ENCODE measurements around the gene FGFR4. TPM values are rescaled to one million over a fixed set of nuclear protein-coding genes. Genes with fewer than 3 reads are reported as not detected.

Gene FGFR4
- total and polyA plus RNA-seq, 2 of the 8 experiments (the other 6 are each of a cell fraction or from before 2014, with no cell fraction given) = 61.4 to 88.4 TPM

DNA sequence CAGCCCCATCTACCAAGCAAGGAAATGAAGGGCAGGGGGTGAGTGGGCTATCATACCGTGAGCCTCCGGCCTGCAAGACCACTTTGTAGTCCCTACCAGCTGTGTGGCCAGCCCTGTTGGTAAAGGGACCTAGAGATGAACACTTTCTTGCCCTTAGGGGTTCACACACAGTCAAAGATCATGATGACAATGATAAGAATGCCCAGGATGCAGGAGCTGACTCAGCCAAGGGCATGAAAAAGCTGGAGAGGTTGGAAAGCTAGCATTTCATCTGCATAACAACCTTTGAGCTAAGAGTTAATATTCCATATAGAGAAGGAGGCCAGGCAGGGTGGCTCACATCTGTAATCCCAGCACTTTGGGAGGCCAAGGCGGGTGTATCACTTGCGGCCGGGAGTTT lies 19.2 kb upstream of the FGFR4 start:
- FAIRE-seq (no peak), DNase-seq (ENCODE audit: low read depth in 1 of 2, low spot score in 2 of 2) (no peak)
- no peak overlapping the region for H3K4me3 ChIP-seq (ENCODE audit: extremely low read depth in 1 of 4, insufficient read depth in 2 of 4, low read depth in 3 of 4, low read length in 4 of 4)
- WGBS, 2 experiments (ENCODE audit: extremely low coverage in 1 of 2, insufficient coverage in 1 of 2, insufficient read length in 1 of 2, insufficient replicate concordance in 2 of 2, low coverage in 1 of 2, low lambda C conversion rate in 2 of 2, missing lambda C conversion rate in 1 of 2) = 94% methylated on average over 5 of the region's 5 CpGs; no CpG with 5 or more reads in 1 of the 2 experiments
- H3K14ac ChIP-seq (ENCODE audit: insufficient read length) = no peak overlapping the region
- no peaks in the 10 kb centered on the region for H3K9me3 ChIP-seq (ENCODE audit: insufficient read depth in 2 of 2, low read depth in 1 of 2, low read length in 1 of 2)
- H4K91ac ChIP-seq (replicated peaks; ENCODE audit: insufficient read length, low read length) = no peak overlapping the region
- H3K56ac ChIP-seq (replicated peaks; ENCODE audit: insufficient read length, low read depth, low read length) = no peak overlapping the region
- H3K79me2 ChIP-seq (ENCODE audit: control insufficient read depth in 1 of 2, insufficient read depth in 2 of 2, low read length in 2 of 2) = no peaks in the 10 kb centered on the region
- no peak overlapping the region for H2BK5ac ChIP-seq (ENCODE audit: low read depth, low read length)
- H3K4me2 ChIP-seq (ENCODE audit: insufficient read depth in 1 of 2, low read depth in 2 of 2, low read length in 2 of 2) = no peak overlapping the region
- H2BK120ac ChIP-seq (replicated peaks; ENCODE audit: low read depth, low read length) = no peak overlapping the region
- H3K4me1 ChIP-seq (replicated peaks in 1 of 4; ENCODE audit: control insufficient read depth in 3 of 4, insufficient read depth in 4 of 4, low read length in 3 of 4) = no peaks in the 10 kb centered on the region
- H3K27me3 ChIP-seq (replicated peaks in 1 of 4; ENCODE audit: control insufficient read depth in 3 of 4, extremely low read depth in 1 of 4, insufficient read depth in 3 of 4, low read length in 3 of 4) = no peaks in the 10 kb centered on the region
- H4K20me1 ChIP-seq (replicated peaks in 1 of 2; ENCODE audit: control insufficient read depth in 1 of 2, insufficient read depth in 2 of 2, low read length in 2 of 2) = no peaks in the 10 kb centered on the region
- H4K5ac ChIP-seq (ENCODE audit: insufficient read length, low read depth, low read length) = no peak overlapping the region
- H3K36me3 ChIP-seq (ENCODE audit: control insufficient read depth in 2 of 4, insufficient read depth in 4 of 4, low read length in 3 of 4) = peaks cover 0 to 2% (median 0%) of the 10 kb centered on the region in 4 experiments; a peak in 2 of 8 replicates
- no peak overlapping the region for H2BK12ac ChIP-seq (ENCODE audit: low read depth, low read length)
- no peak overlapping the region for H3K27ac ChIP-seq (ENCODE audit: low read depth, low read length)
- H3K9ac ChIP-seq (replicated peaks in 1 of 4; ENCODE audit: extremely low read depth in 1 of 4, low read depth in 3 of 4, low read length in 3 of 4) = no peak overlapping the region
- H3K23me2 ChIP-seq (ENCODE audit: low read depth, low read length) = peaks cover 2% of the 10 kb centered on the region; the same call in 1 of the 2 replicates
- no peak overlapping the region for H2BK20ac ChIP-seq (ENCODE audit: low read length)
- H3K23ac ChIP-seq (ENCODE audit: insufficient read length) = no peak overlapping the region
- no peak overlapping the region for H3K4ac ChIP-seq (replicated peaks; ENCODE audit: insufficient read length, low read depth, low read length)
- no peak overlapping the region for H2AFZ ChIP-seq (ENCODE audit: low read length)
- H3K79me1 ChIP-seq (ENCODE audit: low read depth, low read length) = no peaks in the 10 kb centered on the region
- H2BK15ac ChIP-seq (ENCODE audit: low read length) = no peak overlapping the region
- no peak overlapping the region for H3K18ac ChIP-seq (ENCODE audit: extremely low read depth, low read length)
- no peak overlapping the region for H2AK5ac ChIP-seq (ENCODE audit: low read depth, low read length)
- CTCF ChIA-PET (ENCODE audit: partially characterized antibody) = interaction anchor here (0.7 to 11.8 kb wide), 5 partner anchors 11 to 204 kb away, joined by 3 to 170 read pairs (median 8); partner anchors contain the start of gene FGFR4
- POLR2A ChIA-PET (ENCODE audit: partially characterized antibody) = interaction anchor here (1.6 kb wide), 1 partner anchor 48 kb away, joined by 3 read pairs; no protein-coding TSS in a partner anchor
- H4K8ac ChIP-seq (ENCODE audit: extremely low read depth, insufficient read depth, low read length) = no peak overlapping the region
- TF ChIP-seq BRCA1 (IDR thresholded peaks at IDR 0.05; ENCODE audit: low read depth, low read length) (no peak), SAP30 (IDR thresholded peaks at IDR 0.05; ENCODE audit: insufficient read depth, insufficient replicate concordance, low read length) (no peak), HDAC6 (IDR thresholded peaks at IDR 0.05; ENCODE audit: low read depth, low read length) (no peak), ASH2L (IDR thresholded peaks at IDR 0.05; ENCODE audit: low read length) (no peak), POU5F1 (IDR thresholded peaks at IDR 0.05; ENCODE audit: low read depth, low read length) (no peak), JUND (IDR thresholded peaks at IDR 0.05; ENCODE audit: low read length) (no peak), POLR2A (IDR thresholded peaks at IDR 0.05; ENCODE audit: control extremely low read depth in 1 of 2, low read depth in 2 of 2, low read length in 2 of 2) (no peak), PHF8 (conservative IDR thresholded peaks at IDR 0.05; ENCODE audit: low read depth, low read length) (no peak), POLR2AphosphoS5 (IDR thresholded peaks at IDR 0.05; ENCODE audit: low read depth, low read length) (no peak), TEAD4 (IDR thresholded peaks at IDR 0.05; ENCODE audit: low read depth, low read length) (no peak), SP1 (IDR thresholded peaks at IDR 0.05; ENCODE audit: low read depth, low read length) (no peak)
- TF ChIP-seq, protein P1, sequence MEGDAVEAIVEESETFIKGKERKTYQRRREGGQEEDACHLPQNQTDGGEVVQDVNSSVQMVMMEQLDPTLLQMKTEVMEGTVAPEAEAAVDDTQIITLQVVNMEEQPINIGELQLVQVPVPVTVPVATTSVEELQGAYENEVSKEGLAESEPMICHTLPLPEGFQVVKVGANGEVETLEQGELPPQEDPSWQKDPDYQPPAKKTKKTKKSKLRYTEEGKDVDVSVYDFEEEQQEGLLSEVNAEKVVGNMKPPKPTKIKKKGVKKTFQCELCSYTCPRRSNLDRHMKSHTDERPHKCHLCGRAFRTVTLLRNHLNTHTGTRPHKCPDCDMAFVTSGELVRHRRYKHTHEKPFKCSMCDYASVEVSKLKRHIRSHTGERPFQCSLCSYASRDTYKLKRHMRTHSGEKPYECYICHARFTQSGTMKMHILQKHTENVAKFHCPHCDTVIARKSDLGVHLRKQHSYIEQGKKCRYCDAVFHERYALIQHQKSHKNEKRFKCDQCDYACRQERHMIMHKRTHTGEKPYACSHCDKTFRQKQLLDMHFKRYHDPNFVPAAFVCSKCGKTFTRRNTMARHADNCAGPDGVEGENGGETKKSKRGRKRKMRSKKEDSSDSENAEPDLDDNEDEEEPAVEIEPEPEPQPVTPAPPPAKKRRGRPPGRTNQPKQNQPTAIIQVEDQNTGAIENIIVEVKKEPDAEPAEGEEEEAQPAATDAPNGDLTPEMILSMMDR (IDR thresholded peaks at IDR 0.05; ENCODE audit: control extremely low read depth in 1 of 3, insufficient read depth in 1 of 3, low read depth in 1 of 3, low read length in 3 of 3) = no peak
- TF ChIP-seq, protein P2, sequence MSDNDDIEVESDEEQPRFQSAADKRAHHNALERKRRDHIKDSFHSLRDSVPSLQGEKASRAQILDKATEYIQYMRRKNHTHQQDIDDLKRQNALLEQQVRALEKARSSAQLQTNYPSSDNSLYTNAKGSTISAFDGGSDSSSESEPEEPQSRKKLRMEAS (IDR thresholded peaks at IDR 0.05) = no peak
